SKM-1 treated with dmso at 0.1 percent for 144 hours (cell line): ENCODE data around the gene PFDN4.

Source experiments
- DNase-seq: peaks from one replicate; lab custom pipeline; 2025; ENCODE audit not compliant: unreplicated experiment; lab: John Stamatoyannopoulos, UW

PFDN4 gene, protein sequence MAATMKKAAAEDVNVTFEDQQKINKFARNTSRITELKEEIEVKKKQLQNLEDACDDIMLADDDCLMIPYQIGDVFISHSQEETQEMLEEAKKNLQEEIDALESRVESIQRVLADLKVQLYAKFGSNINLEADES

DNA sequence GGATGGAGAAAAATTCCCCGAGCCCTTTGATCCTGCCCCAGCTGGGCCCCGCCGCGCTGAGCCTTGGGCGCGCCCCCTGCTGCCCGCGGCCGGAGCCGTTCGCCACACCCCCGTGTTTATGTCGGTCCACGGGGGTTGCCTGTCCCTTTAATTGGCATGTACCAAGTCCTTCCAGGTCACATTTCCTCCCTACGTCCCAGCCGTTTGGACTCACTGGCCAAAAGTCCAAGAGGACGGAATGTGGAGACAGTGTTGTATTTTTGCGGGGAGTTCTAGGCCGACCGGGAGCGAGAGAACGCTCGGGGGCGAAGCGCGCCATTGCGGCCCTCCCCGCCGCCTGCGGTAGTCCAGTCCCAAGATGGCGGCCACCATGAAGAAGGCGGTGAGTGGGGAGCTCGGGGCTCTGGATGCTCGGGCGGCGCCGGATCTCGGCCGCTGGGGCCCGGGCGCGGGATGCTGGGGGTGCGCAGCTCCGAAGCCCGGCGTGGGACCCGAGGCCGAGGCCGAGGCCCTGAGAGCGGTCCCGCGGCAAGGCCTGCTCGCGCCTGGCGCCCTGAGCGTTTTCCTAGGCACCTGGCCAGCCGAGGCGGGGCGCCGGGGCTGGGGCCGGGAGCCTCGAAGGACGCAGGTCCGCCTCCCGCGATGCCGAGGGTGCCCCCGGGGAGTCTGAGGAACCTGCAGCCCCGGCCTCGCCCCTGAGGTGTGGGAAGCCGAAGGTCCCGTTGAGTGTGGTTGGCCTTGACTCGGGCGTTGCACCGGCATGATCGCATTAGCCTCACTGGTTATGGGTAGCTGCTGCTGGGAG lies at the start of gene PFDN4:
PFDN4 (plus strand) TSS at position 345 of the 805 bp plus-strand sequence; CDS start at position 359, 14 bp downstream.
- DNase-seq, result peak; percentile 87

DNA sequence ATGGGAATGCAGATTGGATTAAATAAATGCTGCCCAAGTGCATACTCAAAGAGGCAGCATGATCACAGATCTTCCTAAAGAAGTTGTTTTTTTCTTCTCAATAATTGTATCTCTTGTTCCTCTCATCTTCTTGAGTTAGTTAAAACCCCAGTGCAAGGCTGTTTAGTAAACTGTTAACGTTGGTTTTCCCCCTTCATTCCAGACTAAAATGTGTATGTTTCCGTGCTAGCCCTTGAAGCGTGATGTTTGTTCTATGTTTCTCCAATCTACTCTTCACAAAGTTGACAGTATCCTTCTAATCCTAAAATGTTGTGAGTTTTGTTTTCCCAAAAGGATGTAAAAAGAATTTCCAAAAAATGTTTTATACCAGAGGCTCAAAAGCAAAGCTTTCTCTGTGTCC lies 49.7 kb upstream of the PFDN4 start:
- no peak for DNase-seq

GRCh38 chr20:54158856-54159418 lies 49.0 kb upstream of the PFDN4 start:
- no peak for DNase-seq

DNA sequence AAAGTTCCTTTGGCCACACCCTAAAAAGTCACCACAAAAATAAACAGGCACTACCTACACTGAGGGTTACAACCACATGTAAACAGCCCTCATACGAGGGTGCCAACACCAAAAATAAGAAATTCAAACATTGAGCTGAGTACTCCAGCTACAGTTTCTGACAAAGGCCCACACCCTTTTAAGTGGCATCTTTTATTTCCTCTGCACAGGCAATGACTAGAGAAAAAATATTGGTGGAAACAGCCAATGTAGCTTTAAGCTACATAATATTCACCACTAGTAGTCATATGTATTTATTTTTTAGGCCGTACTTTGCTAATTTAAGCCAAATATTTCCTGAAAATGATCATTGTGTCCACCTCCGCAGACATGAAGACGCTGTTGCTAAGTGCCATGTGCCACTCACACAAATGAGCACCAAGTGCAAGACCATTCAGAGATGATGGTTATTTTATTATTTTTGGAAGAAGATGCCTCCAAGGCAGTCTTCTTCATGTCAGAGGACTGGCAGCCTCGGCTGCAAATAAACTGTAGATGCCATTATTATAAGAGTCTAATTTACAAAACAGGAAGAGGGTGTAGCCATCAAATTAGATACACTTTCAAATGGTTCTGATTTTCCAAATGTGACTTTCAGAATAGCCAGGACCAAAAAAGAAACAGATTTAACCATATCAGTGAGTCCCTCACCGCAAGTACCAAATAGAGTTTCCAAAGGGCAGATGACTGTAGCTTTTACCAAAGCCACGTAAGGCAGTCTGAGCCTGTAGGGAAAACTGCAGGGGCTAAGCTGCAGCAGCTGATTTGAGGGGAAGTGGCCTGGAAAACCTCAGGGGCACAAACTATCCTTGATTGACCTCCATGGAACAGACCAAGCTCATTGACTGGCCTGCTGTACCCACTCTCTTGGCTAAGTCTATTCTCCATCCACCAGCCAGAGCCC lies 47.6 kb upstream of the PFDN4 start:
- DNase-seq, result no peak

DNA sequence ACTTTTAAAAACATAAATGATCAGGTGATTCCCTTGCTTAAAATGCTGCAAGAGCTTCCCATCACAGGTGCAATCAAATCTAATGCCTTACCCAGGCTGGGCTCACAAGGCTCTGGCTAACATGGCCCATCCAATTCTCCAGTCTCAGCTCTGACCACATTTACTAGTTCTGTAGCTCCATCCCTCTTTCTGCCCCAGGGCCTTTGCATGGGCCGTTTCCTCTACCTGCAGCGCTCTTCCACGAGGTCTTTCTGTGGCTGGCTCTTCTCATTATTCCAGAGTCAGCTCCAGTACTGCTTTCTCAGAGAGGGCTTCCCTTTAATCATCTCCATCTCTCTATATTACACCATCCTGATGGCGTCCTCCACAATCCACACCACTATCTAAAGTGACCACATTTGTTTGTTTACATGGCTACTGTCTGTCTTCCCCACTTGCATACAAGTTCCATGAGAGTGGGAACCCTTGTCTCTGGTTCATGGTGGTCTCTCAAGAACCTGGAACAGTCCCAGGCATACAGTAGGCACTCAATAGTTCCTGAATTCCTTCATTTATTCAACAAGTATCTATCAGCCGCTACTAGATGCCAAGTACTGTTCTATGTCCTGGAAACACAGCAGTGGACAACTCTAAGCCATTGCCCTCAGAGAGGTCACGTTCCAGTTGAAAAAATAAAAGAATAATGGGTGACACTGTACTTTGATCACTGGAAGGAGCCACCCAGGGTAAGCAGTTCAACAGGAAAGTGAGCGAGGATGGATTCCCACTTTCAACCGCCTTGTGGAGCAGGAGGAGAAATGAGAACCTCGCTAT lies 46.7 kb upstream of the PFDN4 start:
- DNase-seq, result no peak

- DNase-seq, result no peak
These were observed 46.1 kb upstream of the PFDN4 start for GRCh38 chr20:54161821-54162149.

DNA sequence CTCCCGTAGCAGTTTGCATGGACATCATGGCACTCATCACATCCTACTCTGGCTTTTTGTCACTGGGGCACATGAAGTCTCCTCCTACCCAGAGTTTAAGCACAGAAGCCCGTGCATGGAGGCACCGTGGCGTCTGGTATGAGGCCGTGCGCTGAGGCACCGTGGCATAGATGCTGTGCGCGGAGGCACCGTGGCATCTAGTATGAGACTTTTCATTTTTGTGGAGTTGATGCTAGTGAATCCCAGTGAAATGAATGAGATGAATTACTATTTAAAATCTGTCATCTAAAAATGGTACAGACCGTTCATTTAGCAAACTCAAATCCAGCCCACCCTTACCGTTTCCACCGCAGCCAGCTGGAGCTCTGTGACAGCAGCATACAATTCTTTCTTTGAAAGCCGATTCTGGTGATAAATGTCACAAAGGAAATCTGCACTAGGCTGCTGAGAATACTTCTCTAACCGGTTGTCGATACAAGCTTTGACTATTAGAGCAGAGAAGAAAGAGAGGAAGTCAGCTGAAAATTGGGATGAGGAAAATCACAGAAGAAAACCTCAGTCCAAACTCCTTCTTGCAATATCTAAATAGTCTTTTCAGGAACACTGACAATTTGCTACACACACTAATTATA lies 45.4 kb upstream of the PFDN4 start:
- no peak for DNase-seq

DNA sequence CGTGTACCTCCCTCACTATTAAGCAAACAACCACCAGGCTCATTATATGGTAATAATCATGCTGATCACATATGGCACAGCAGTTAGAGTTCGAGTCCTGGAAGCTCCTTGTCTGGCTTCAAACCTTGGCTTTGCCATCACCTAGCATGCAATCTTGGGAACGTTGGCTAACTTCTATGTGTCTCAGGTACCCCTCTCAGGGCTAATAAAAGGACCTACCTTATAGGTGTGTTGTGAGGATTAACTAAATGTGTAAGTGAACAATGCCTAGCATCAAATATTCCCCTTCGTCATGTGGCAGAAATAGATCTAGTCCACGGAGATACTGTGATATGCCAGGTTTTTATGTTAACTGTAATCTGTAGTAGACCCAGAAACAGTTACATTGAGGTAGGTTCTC lies 44.5 kb upstream of the PFDN4 start:
- no peak for DNase-seq

GRCh38 chr20:54165014-54165413 lies 42.9 kb upstream of the PFDN4 start:
- DNase-seq, result no peak

DNA sequence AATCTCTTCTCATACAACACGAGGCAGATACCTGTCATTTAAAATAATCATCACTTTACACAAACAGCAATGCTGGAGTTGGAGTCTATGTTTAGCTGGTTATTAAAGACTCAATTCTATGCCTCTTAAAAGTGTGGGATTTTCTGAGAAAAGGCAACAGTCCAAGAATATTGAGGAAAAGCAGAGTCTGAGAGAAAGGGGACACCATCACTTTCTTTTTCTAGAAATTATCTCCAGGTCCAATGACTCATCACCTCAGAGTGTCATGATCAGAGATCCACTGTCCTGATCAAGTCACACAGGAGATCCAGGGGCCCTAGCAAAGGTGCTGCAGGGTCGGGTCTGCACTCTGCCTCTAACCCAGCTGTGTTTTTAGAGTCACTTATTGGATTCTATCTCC lies 42.1 kb upstream of the PFDN4 start:
- no peak for DNase-seq

GRCh38 chr20:54166987-54167662 lies 40.8 kb upstream of the PFDN4 start:
- no peak for DNase-seq

DNA sequence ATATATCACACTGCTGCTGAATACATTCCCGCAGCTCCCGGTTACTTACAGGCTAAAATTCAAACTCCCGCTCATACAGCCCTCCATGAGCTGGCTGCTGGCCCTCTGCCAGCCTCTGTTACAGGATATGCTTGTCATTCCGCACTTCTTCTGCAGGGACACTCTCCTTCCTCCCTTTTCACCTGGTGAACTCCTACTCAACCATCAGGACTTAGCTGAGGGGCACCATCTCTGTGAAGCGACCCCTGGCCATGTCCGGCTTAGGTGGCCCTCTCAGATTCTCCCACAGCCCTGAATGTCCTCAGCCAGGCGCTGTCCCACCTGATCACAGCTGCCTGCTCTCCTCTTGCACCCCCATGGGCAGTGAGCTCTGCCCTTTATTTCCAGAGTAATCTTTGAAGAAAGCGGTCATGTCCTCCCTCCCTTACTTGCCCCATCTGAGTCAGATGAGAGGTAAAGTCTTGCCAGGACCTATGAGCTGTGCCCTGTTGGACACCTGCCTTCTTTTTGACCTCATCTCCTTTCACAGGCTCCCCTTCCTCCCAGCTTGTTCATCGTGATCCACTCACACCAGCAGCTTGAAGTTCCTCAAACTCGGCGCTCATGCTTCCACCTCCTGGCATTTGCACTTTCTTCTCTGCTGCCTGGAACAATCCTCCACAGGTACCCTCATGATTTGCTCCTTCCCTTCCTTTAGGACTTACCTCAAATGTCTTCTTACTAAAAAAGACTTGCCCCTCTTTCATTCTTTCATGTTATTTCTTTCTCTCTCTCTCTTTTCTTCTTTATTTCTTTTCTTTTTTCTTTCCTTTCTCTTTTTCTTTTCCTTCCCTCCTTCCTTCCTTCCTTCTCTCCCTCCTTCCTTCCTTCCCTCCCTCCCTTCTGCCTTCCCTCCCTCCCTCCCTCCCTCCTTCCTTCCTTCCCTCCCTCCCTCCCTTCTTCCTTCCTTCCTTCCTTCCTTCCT lies 39.7 kb upstream of the PFDN4 start:
- DNase-seq, result no peak

DNA sequence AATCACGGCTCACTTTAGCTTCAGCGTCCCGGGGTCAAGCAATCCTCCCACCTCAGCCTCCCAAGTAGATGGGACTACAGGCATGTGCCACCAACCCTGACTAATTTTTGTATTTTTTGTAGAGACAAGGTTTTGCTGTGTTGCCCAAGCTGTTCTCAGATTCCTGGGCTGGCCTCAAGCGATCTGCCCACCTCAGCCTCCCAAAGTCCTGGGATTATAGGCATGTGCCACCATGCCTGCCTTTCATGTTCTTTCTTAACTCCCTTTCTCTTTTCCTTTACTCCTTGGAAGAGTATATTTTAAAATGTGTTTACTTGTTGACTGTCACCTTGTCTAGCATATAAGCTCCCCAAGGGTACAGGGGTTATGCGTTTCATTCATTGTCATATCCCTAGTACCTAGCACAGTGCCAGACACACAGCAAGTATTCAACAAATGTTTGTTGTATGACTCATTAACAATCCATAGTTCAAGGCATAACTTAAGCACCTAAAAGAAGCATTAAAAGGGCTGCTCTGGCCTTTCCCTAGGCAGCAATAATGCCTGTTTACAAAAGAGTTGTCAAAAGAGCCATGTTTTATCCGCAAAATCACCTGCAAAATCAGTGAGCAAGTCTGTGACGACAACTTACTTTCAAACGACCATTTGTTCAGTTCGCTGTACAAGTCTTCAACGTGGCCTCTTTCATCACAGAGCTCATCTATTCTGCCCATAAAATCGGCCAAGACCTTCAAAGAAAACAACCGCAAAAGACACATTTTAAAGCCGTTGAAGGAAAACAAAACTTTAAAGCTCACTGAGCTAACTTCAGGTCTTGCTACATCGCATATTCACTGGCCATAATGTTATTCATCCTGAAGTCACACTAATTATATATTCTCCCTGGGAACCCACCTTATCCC lies 38.7 kb upstream of the PFDN4 start:
- no peak for DNase-seq

GRCh38 chr20:54170026-54170471 lies 37.8 kb upstream of the PFDN4 start:
- no peak for DNase-seq

- no peak for DNase-seq
These were observed 36.9 kb upstream of the PFDN4 start for GRCh38 chr20:54170963-54171362.

- DNase-seq, result no peak
These were observed 35.4 kb upstream of the PFDN4 start for GRCh38 chr20:54172532-54172855.

GRCh38 chr20:54172856-54173652 lies 34.8 kb upstream of the PFDN4 start:
- no peak for DNase-seq
